HG03025 (cell line): ENCODE data around the gene RALGAPA1.
"Not testable (repeated sequence)": the region's sequence is repeated elsewhere in the genome, so short reads cannot be mapped to it uniquely, and the experiment has no call there.

ENCODE experiments used
- ATAC-seq: cut with Tn5 transposase; IDR thresholded peaks from one replicate; pipeline ENCODE4 v1.9.1; 2021; ENCODE audit warnings: mild to moderate bottlenecking, moderate library complexity; ENCODE audit not compliant: unreplicated experiment, low FRiP score

Gene RALGAPA1

GRCh38 chr14:35705636-35706035 lies 103.5 kb downstream of the RALGAPA1 start:
- ATAC-seq: no peak

GRCh38 chr14:35704793-35705493 lies 104.2 kb downstream of the RALGAPA1 start:
- no peak for ATAC-seq

- ATAC-seq: no peak
Observed at GRCh38 chr14:35701531-35701930, 107.6 kb downstream of the RALGAPA1 start.

GRCh38 chr14:35699791-35700444 lies 109.2 kb downstream of the RALGAPA1 start:
- ATAC-seq: no peak

- ATAC-seq: no peak
Observed at GRCh38 chr14:35696575-35696974, 112.5 kb downstream of the RALGAPA1 start.

- no peak for ATAC-seq
Observed at GRCh38 chr14:35696119-35696518, 113.0 kb downstream of the RALGAPA1 start.

- ATAC-seq: no peak
Observed at GRCh38 chr14:35695647-35696046, 113.4 kb downstream of the RALGAPA1 start.

- ATAC-seq: no peak
Observed at GRCh38 chr14:35695072-35695471, 114.0 kb downstream of the RALGAPA1 start.

GRCh38 chr14:35689000-35689460 lies 120.1 kb downstream of the RALGAPA1 start:
- no peak for ATAC-seq

- ATAC-seq: no peak
Observed at GRCh38 chr14:35688126-35688826, 120.8 kb downstream of the RALGAPA1 start.

GRCh38 chr14:35687335-35687939 lies 121.7 kb downstream of the RALGAPA1 start:
- no peak for ATAC-seq

GRCh38 chr14:35683688-35684087 lies 125.4 kb downstream of the RALGAPA1 start:
- ATAC-seq: not testable (repeated sequence)

GRCh38 chr14:35682802-35683201 lies 126.3 kb downstream of the RALGAPA1 start:
- ATAC-seq: no peak

- no peak for ATAC-seq
Observed at GRCh38 chr14:35678403-35679028, 130.6 kb downstream of the RALGAPA1 start.

GRCh38 chr14:35669782-35670181 lies 139.3 kb downstream of the RALGAPA1 start:
- no peak for ATAC-seq

- no peak for ATAC-seq
Observed at GRCh38 chr14:35666429-35667043, 142.6 kb downstream of the RALGAPA1 start.

- ATAC-seq: no peak
Observed at GRCh38 chr14:35661875-35662274, 147.2 kb downstream of the RALGAPA1 start.

GRCh38 chr14:35653045-35653444 lies 156.1 kb downstream of the RALGAPA1 start:
- ATAC-seq: no peak

GRCh38 chr14:35643513-35643912 lies 165.6 kb downstream of the RALGAPA1 start:
- ATAC-seq: no peak

- ATAC-seq: no peak
Observed at GRCh38 chr14:35637851-35638250, 171.2 kb downstream of the RALGAPA1 start.
